NCI-H446 (cell line): ENCODE data around the gene LYL1.

Source experiments
- DNase-seq, 2 experiments: peaks; one replicate each; lab custom pipeline; 2025; lab: John Stamatoyannopoulos, UW

The LYL1 gene

DNA sequence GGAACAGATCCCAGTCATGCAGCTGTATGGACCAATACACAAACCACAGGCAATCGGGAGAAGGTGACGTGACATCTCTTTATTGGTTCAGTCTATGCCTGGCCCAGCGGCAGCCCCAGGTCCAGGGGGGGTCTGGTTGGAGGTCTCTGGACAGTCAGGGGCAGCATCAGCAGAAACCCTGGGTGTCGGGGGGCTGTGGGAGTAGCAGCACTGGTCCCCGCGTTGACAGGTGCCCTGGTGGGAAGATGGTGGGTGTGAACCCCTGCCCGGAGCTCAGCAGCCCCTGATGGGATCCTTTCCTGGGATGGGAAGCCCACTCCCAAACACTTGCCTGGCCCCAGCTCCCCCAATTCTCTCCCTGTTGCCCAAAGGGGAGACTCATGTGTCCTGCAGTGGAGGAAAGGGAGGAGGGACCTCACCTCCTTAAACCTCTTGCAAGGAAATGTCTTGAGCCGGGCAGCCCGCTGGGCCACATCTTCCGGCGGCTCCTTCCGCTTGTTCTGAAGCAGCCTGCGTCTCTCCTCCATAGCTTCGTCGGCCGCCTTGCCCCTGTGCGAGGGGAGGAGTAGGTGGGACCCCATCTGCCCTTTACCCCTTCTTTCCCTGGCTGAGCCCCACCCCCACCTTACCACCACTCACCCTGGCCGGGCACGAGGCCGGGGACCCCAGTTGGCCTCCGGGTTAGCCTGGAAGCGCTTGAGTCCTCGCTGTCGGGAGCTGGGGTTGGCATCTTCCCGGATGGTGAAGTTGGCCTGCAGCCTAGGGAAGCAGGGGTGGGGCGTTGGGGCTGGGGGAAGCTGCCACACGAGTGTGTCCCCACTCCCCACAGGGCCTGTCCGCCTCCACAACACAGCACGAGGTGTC lies 2.4 kb upstream of the LYL1 start:
- DNase-seq = no peak

DNA sequence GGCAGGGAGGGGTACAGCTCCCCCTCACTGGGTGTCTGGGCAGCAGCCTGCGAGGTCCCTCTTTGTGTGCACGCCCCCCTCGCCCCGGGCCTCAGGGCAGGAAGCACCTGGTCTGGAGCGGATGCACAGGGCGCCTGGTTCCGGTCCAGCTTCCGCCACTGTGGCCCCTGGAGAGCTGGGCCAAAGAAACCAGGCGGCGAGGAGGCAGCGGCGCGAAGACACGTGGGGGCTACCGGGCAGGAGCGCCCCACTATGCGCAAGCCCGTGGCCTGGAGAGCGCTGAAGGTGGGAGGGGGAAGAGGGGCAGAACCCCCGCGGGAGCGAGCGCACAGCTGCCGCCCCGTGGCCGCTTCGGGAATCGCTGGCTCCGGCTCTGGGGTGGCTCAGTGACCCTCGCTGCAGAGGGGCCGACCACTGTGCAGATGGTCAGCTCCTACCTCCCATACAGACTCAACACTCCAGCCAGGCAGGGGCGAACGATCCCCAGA lies 1.7 kb upstream of the LYL1 start:
- DNase-seq = no peak

- no peak for DNase-seq
Measured at GRCh38 chr19:13103581-13104359, 1.1 kb upstream of the LYL1 start.

GRCh38 chr19:13102416-13102665 lies 317 bp downstream of the LYL1 start:
- no peak for DNase-seq

GRCh38 chr19:13101590-13102415 lies 855 bp downstream of the LYL1 start:
- DNase-seq = no peak

GRCh38 chr19:13100841-13101589 lies 1.6 kb downstream of the LYL1 start:
- DNase-seq = no peak

- DNase-seq = no peak
Measured at GRCh38 chr19:13100031-13100588, 2.5 kb downstream of the LYL1 start.

DNA sequence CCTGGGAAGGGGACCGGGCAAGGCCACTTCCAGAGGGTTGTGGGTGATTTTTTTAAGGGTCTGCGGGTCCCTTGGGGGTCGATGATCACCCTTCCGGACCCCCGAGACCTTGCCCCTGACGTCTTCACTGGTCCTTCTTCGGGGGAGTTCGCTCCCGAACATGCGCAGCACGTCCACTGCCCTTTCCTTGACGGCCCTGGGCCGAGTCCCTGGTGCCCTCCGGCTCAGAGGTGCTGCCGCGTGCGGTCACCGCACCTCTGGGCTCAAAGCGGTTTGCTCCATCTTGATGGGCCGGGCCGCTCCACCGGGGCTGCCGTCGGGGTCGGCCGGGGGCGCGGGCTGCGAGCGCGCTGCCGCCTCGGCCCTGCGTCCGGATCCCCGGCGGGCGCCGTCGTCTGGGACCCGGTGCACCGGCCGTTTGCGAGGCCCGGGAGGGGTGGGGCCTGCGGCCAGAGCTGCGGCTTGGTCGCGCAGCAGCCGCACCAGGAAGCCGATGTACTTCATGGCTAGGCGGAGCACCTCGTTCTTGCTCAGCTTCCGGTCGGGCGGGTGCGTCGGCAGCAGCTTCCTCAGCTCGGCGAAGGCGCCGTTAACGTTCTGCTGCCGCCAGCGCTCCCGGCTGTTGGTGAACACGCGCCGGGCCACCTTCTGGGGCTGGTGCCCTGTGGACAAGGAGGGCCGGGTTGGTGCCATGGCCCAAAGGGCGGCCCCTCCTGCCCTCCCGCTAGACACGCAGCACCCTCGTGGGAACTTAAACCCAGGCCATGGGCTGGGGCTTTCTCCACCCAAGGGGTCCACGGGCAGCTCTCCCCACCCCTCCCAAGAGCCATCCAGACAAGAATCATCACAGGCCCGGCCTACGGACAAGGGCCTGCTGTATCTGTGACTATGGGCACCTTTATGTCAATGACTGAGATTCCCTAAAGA lies 3.3 kb downstream of the LYL1 start:
- DNase-seq = no peak

- no peak for DNase-seq
Measured at GRCh38 chr19:13098277-13099072, 4.2 kb downstream of the LYL1 start.

GRCh38 chr19:13097463-13098258 lies 5.0 kb downstream of the LYL1 start:
- no peak for DNase-seq

DNA sequence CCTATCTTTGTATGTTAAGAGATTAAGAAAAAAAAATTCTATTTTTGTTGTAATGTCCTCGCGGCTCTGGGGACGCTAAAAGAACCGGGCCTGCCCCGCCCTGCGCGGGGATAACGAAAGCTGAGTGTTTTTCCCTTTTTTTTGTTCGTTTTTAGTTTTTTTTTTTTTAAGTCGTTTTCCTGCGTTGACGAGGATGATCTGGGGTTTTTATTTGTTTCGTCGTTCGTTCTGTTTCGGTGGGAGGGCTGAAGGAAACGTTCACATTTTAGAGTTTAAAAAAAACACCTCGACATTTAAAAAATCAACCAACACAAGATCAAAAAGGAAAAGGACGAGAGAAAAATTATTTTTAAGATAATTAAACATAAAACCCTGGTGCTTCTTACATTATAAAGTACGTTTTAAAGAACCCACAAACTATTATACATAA lies 5.6 kb downstream of the LYL1 start:
- no peak for DNase-seq

DNA sequence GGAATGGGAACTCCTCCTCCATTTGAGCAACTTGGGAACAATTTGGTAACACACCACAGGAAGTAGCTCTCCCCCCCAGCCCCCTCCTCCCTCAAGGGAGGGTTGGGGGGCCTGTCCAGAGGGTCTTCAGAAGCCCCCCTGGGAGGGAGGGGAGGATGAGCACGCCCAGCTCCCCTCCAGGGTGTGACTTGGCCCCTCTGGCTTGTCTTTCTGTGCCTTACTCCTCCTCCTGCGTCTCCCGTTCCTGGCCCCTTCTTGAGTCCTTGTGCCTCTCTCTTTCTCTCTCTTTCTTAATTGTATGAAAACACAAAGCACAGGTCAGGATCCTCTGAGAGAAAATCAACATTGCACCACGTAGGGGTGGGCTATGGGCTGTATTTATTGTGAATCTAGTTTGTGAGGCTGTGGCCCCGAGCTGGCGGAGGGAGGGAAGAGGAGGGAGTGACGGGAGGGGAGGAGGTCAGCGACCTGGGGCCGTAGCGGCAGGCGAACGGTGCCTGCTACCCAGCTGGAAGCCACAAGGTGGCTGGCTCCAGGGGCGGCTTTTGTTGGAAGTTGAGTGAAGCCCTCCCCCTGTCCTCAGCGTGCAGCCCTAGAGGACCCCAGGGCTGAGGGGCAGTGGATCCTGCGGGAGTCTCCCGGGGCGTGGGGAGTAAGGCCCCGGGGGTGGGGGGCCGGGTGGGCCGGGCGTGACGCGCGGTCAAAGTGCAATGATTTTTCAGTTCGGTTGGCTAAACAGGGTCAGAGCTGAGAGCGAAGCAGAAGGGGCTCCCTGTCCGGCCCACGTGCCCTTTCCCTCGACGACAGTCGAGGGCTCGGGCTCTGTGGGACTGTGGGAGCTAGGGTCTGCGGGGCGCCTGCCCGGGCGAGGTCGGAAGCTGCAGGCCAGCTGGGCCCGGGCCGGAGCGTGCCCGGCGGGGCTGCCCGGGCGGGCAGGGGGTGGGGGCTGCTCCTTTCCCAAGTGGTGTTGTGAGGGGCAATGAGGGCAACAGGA lies 6.4 kb downstream of the LYL1 start:
- no peak for DNase-seq

DNA sequence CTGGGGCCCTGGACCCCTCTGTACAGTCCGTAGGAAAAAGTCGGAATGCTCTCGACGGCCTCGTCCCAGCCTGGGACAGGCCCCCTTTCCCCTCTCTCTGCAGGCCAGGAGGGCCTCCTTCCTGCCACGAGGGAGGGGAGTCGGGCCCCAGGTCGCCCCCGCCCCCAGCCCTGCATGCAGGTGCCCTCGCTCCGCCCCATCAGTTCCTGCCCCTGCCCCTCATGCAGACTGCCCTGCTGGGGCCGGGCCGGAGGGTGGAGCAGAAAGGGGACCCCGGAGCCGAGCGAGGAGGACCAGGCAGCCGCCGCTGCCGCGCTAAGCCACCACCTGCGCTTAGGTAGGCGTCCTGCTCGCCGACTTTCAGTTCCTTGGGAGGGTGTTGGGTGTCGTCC lies 7.3 kb downstream of the LYL1 start:
- no peak for DNase-seq

DNA sequence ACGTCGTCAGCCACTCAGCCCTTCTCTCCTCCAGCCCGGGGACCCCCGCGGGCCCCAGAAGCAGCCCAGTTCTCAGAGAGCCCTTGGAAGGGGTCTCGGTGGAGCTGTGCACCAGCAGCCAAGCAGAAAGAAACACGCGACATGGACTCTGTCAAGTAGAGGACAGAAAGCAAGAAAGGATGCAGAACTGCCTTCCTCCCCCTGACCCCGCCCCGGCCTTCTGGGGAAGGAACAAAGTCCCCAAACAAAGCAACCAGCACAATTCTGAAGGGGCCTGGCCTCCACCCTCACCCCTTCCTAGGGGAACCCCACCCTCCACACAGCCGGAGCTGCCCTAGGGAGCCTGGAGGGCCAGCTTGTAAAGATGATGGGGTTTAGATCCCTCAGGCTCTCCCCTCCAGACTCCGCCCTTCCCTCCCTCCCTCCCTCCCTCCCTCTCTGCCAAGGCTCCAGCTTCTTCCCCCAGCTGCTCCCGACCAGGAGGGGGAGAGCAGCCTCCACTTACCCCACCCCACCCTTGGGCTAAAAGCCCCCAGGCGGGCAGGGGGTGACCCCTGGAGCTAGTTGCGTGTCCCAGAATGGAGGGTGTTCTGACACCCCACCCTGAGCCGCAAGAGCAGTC lies 7.8 kb downstream of the LYL1 start:
- DNase-seq = no peak

DNA sequence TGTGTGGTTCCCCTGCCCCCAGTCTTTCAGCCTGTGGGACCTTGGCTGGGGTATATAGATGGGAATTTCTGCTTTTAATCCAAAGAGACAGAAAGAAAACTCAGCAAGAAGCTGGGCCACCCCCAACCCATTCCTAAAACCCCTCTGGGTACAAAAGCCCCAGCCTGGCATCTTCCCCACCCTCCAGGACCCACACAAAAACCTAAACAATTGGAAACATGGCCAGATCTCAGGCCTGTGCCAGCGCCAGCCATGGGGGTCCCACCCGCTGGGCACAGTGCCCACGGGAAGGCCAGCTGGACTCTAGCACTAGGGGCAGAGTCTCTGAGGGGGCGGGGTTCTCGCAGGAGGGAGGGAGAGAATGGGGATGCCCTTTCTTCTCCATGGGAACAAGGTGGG lies 8.6 kb downstream of the LYL1 start:
- peak in 1 of 2 experiments; percentile 41 for DNase-seq

DNA sequence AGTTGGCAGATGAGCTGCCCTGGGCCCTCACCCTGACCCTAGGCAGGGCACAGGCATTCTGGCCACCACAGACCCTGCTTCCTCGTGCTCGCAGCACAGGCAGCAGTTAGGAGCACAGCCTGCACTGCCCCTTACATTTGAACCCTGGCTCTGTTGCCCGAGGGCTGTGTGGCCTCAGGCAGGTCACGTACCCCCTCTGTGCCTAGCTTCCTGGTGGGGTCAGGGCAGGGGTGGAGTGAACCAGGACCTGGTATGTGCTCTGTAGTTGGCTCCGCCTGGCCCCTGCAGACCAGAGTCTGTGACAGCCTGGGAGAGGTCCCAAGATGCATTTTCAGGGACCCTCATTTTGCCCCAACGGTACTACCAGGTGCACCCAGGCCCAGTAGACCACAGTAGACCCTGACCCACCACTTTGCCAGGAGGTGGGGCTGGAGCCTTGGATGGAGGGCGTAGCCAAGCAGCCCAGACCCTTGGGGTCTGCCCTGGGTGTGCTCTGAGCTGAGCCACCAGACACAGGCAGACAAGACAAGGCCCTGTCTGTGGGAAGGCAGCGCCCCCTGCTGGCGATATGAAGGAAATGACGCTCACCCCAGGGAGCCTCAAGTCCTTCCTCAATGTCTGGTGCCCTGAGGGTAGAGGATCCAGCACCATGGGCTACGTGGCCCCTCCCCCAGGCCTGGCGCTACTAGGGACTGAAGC lies 9.1 kb downstream of the LYL1 start:
- peak; percentile 71 to 88 for DNase-seq
